IMR-90 (cell line): ENCODE measurements around the gene SEPHS2. TPM values are rescaled to one million over a fixed set of nuclear protein-coding genes. Genes with fewer than 3 reads are reported as not detected.

Experiments
- ATAC-seq: fragments of 200-7000 bp; cut with Tn5 transposase; 2 replicates; pipeline ENCODE4 v1.9.1; 2020; ENCODE audit warnings: low read depth, mild to moderate bottlenecking, moderate library complexity
- BruUV-seq: library from RNA; stranded (reverse); fragments of 400-500 nt; replicated peaks from 2 replicates; lab custom pipeline; 2021; lab: Mats Ljungman, UMichigan
- CTCF ChIA-PET: fragments of 300-600 bp; formaldehyde crosslinking; extraction: SDS; loops from one replicate; lab custom pipeline; 2021; ENCODE audit warnings: antibody characterized with exemption; lab: Yijun Ruan, JAX
- POLR2A ChIA-PET: fragments of 300-600 bp; sonication (Branson Sonifier 250); formaldehyde crosslinking; loops from one replicate; lab custom pipeline; 2022; ENCODE audit warnings: antibody characterized with exemption; ENCODE audit not compliant: unreplicated experiment; lab: Charles Lee
- DNase-seq: peaks from one replicate; pipeline ENCODE4 v3.0.0; 2013
- H2AFZ ChIP-seq: replicated peaks from 2 replicates; pipeline ENCODE3; 2013; ENCODE audit warnings: low read length, mild to moderate bottlenecking; ENCODE audit not compliant: poor library complexity
- H2AK5ac ChIP-seq: 2 replicates; pipeline ENCODE4 v1.6.1; 2013; ENCODE audit warnings: low read depth, low read length, inconsistent platforms
- H2AK9ac ChIP-seq: replicated peaks from 2 replicates; pipeline ENCODE3; 2013; ENCODE audit warnings: mild to moderate bottlenecking, low read depth, low read length, moderate library complexity; ENCODE audit not compliant: poor library complexity
- H2BK120ac ChIP-seq: 2 replicates; pipeline ENCODE4 v1.6.1; 2013; ENCODE audit warnings: low read depth, low read length, inconsistent platforms
- H2BK15ac ChIP-seq: 3 replicates; pipeline ENCODE4 v1.6.1; 2013; ENCODE audit warnings: low read depth, low read length, inconsistent platforms
- H2BK20ac ChIP-seq: 2 replicates; pipeline ENCODE4 v1.6.1; 2013; ENCODE audit warnings: low read depth, mild to moderate bottlenecking, inconsistent platforms, low read length, moderate library complexity
- H2BK5ac ChIP-seq: 2 replicates; pipeline ENCODE4 v1.6.1; 2013; ENCODE audit warnings: mild to moderate bottlenecking, low read depth, low read length, inconsistent platforms; ENCODE audit not compliant: poor library complexity, severe bottlenecking
- H3K14ac ChIP-seq: replicated peaks from 2 replicates; pipeline ENCODE4 v1.6.1; 2013; ENCODE audit warnings: low read depth, low read length, inconsistent platforms
- H3K18ac ChIP-seq: 2 replicates; pipeline ENCODE4 v1.6.1; 2013; ENCODE audit warnings: low read depth, low read length, control low read depth
- H3K23ac ChIP-seq: 2 replicates; pipeline ENCODE4 v1.6.1; 2013; ENCODE audit warnings: low read depth, low read length, inconsistent platforms
- H3K27ac ChIP-seq: 2 replicates; pipeline ENCODE4 v1.5.1; 2013; ENCODE audit warnings: mild to moderate bottlenecking, control low read depth, low read length; ENCODE audit not compliant: insufficient read depth
- H3K27me3 ChIP-seq: 2 replicates; pipeline ENCODE4 v1.6.1; 2013; ENCODE audit warnings: low read length; ENCODE audit not compliant: control insufficient read depth, insufficient read depth
- H3K36me3 ChIP-seq: 2 replicates; pipeline ENCODE4 v1.6.1; 2013; ENCODE audit warnings: low read length, mixed read lengths; ENCODE audit not compliant: control insufficient read depth, insufficient read depth
- H3K4ac ChIP-seq: 2 replicates; pipeline ENCODE4 v1.6.1; 2013; ENCODE audit warnings: low read depth, low read length, inconsistent platforms
- H3K4me1 ChIP-seq: 2 replicates; pipeline ENCODE4 v1.6.1; 2013; ENCODE audit warnings: low read length, mixed read lengths; ENCODE audit not compliant: control insufficient read depth, insufficient read depth
- H3K4me2 ChIP-seq: 2 replicates; pipeline ENCODE4 v1.6.1; 2013; ENCODE audit warnings: low read depth, mild to moderate bottlenecking, control low read depth, low read length, moderate library complexity
- H3K4me3 ChIP-seq: 2 replicates; pipeline ENCODE4 v1.5.1; 2013; ENCODE audit warnings: low read depth, mild to moderate bottlenecking, control low read depth, low read length, moderate library complexity; ENCODE audit not compliant: insufficient read depth
- H3K56ac ChIP-seq: 2 replicates; pipeline ENCODE4 v1.6.1; 2013; ENCODE audit warnings: low read length, inconsistent platforms; ENCODE audit not compliant: insufficient read depth; ENCODE audit errors: extremely low read depth
- H3K79me1 ChIP-seq, 2 experiments: 2 replicates each; pipeline ENCODE4 v1.6.1; 2013; ENCODE audit warnings: low read length in 2 of 2, inconsistent platforms in 1 of 2, low read depth in 1 of 2
- H3K9ac ChIP-seq: 2 replicates; pipeline ENCODE4 v1.6.1; 2013; ENCODE audit warnings: low read depth, low read length, control low read depth
- H3K9me1 ChIP-seq: 2 replicates; pipeline ENCODE4 v1.6.1; 2013; ENCODE audit warnings: low read length, inconsistent platforms; ENCODE audit not compliant: insufficient read depth
- H3K9me3 ChIP-seq: 2 replicates; pipeline ENCODE4 v1.6.1; 2013; ENCODE audit warnings: low read length; ENCODE audit not compliant: control insufficient read depth, insufficient read depth
- H4K20me1 ChIP-seq: 2 replicates; pipeline ENCODE4 v1.6.1; 2013; ENCODE audit warnings: low read length, inconsistent platforms; ENCODE audit not compliant: insufficient read depth
- H4K5ac ChIP-seq: 2 replicates; pipeline ENCODE4 v1.6.1; 2013; ENCODE audit warnings: mild to moderate bottlenecking, low read depth, low read length, control low read depth
- H4K8ac ChIP-seq, 2 experiments: 2 replicates each; pipeline ENCODE4 v1.6.1; 2013; ENCODE audit warnings: low read depth in 2 of 2, low read length in 2 of 2, control low read depth in 1 of 2, inconsistent platforms in 1 of 2
- H4K91ac ChIP-seq: 2 replicates; pipeline ENCODE4 v1.6.1; 2013; ENCODE audit warnings: low read depth, low read length, inconsistent platforms; ENCODE audit not compliant: insufficient read depth
- BHLHE40 ChIP-seq: fragments of 150-350 bp; IDR thresholded peaks from 2 replicates; pipeline ENCODE4 v1.6.1; 2016; ENCODE audit warnings: mild to moderate bottlenecking, low read depth, low read length
- CEBPB ChIP-seq: IDR thresholded peaks from 2 replicates; pipeline ENCODE4 v1.6.1; 2012; ENCODE audit warnings: low read depth, low read length, improper control_type of control experiment
- CHD1 ChIP-seq: IDR thresholded peaks from 2 replicates; pipeline ENCODE4 v1.6.1; 2012; ENCODE audit warnings: low read depth, low read length, improper control_type of control experiment
- CTCF ChIP-seq: conservative IDR thresholded peaks from 2 replicates; pipeline ENCODE4 v1.5.1; 2012; ENCODE audit warnings: mild to moderate bottlenecking, low read depth, low read length, improper control_type of control experiment
- ELK1 ChIP-seq: fragments of 150-350 bp; IDR thresholded peaks from 2 replicates; pipeline ENCODE4 v1.6.1; 2016; ENCODE audit warnings: low read depth, mild to moderate bottlenecking, low read length, moderate library complexity, borderline replicate concordance
- FOS ChIP-seq: fragments of 150-350 bp; IDR thresholded peaks from 2 replicates; pipeline ENCODE4 v1.6.1; 2016; ENCODE audit warnings: low read depth, low read length
- MAFK ChIP-seq: IDR thresholded peaks from 2 replicates; pipeline ENCODE4 v1.6.1; 2012; ENCODE audit warnings: low read depth, low read length, improper control_type of control experiment
- MAZ ChIP-seq: IDR thresholded peaks from 2 replicates; pipeline ENCODE4 v1.6.1; 2012; ENCODE audit warnings: low read depth, mild to moderate bottlenecking, low read length, improper control_type of control experiment, moderate library complexity, borderline replicate concordance
- MXI1 ChIP-seq: IDR thresholded peaks from 2 replicates; pipeline ENCODE4 v1.6.1; 2012; ENCODE audit warnings: low read depth, mild to moderate bottlenecking, low read length, moderate library complexity, borderline replicate concordance
- NFE2L2 ChIP-seq: fragments of 150-350 bp; IDR thresholded peaks from 2 replicates; pipeline ENCODE4 v1.6.1; 2016; ENCODE audit warnings: low read depth, mild to moderate bottlenecking, low read length
- POLR2A ChIP-seq: IDR thresholded peaks from 2 replicates; pipeline ENCODE4 v1.6.1; 2012; ENCODE audit warnings: mild to moderate bottlenecking, low read depth, low read length
- RAD21 ChIP-seq: IDR thresholded peaks from 2 replicates; pipeline ENCODE4 v1.6.1; 2012; ENCODE audit warnings: low read length, improper control_type of control experiment
- RCOR1 ChIP-seq: IDR thresholded peaks from 2 replicates; pipeline ENCODE4 v1.6.1; 2012; ENCODE audit warnings: mild to moderate bottlenecking, low read length, improper control_type of control experiment; ENCODE audit not compliant: insufficient replicate concordance
- RFX5 ChIP-seq: IDR thresholded peaks from 2 replicates; pipeline ENCODE4 v1.8.0; 2012; ENCODE audit warnings: low read depth, mild to moderate bottlenecking, low read length, moderate library complexity
- USF2 ChIP-seq: fragments of 150-350 bp; IDR thresholded peaks from 2 replicates; pipeline ENCODE4 v1.6.1; 2017; ENCODE audit warnings: mild to moderate bottlenecking, antibody characterized with exemption, low read length, low read depth
- WGBS, 2 experiments: methylation state at CpG; one replicate each; pipeline versions ENCODE4 v1.1.5 to v1.1.7; 2013; ENCODE audit warnings: missing lambda C conversion rate in 2 of 2; ENCODE audit not compliant: insufficient read length in 1 of 2; ENCODE audit errors: extremely low coverage in 2 of 2; 5-methylcytosine and 5-hydroxymethylcytosine counted together
- dilution Hi-C: fragments of 300-500 bp; cut with HindIII; formaldehyde crosslinking; loops from one replicate; pipeline ENCODE4 v1.14.3; 2018; ENCODE audit warnings: low sequenced_read_pairs; ENCODE audit not compliant: unreplicated experiment
- in situ Hi-C: fragments of 300-500 bp; cut with MboI; formaldehyde crosslinking; loops from 3 replicates; pipeline ENCODE4 v1.14.3; 2019; ENCODE audit warnings: low sequenced_read_pairs, inconsistent platforms, mixed read lengths
- intact Hi-C: fragments of 100-400 bp; cut with micrococcal nuclease; formaldehyde crosslinking; loops from 2 replicates; pipeline ENCODE4 v1.10.0; 2022
- polyA plus RNA-seq, 3 experiments: library from polyadenylated mRNA; depleted of rRNA; stranded (reverse); fragments of >200 nt; gene quantifications; 2 replicates each; pipeline ENCODE4 v1.2.3, GENCODE V29; 2012; ENCODE audit warnings: low replicate concordance in 1 of 3
- total RNA-seq: library from RNA; depleted of rRNA; stranded (reverse); fragments of >200 nt; gene quantifications from 2 replicates; pipeline ENCODE4 v1.2.3, GENCODE V29; 2012

The SEPHS2 gene
- total and polyA plus RNA-seq, 2 of the 4 experiments (the other 2 are of a cell fraction) = 10.4 to 31.4 TPM

GRCh38 chr16:30488764-30489605, 43.3 kb upstream of the SEPHS2 start:
- no peaks in the 10 kb centered on the region for H3K36me3 ChIP-seq
- H3K4me3 ChIP-seq = no peak overlapping the region
- no peak overlapping the region for H2BK120ac ChIP-seq
- peaks cover 5% of the 10 kb centered on the region; the same call in 1 of the 2 replicates for H3K4me1 ChIP-seq
- no peak overlapping the region for H2AK5ac ChIP-seq
- intact Hi-C loops = no loop called here
- no peaks in the 10 kb centered on the region for H3K9me3 ChIP-seq
- no peak overlapping the region for H4K5ac ChIP-seq
- H3K9ac ChIP-seq = no peak overlapping the region
- ChIA-PET POLR2A (no interaction called here), CTCF (no interaction called here)
- dilution Hi-C loops = no loop called here
- H3K27ac ChIP-seq = no peak overlapping the region
- H3K18ac ChIP-seq = no peak overlapping the region
- 46% methylated on average over 5 of the region's 11 CpGs; no CpG with 5 or more reads in 1 of the 2 experiments for WGBS, 2 experiments
- H4K8ac ChIP-seq = no peak overlapping the region
- ATAC-seq (no peak), DNase-seq (no peak)
- H4K91ac ChIP-seq = no peak overlapping the region
- peak overlapping the region; percentile 59 for H2AFZ ChIP-seq
- H3K27me3 ChIP-seq = peaks cover 6% of the 10 kb centered on the region
- H3K23ac ChIP-seq = no peak overlapping the region
- no peak overlapping the region for H3K14ac ChIP-seq
- H2BK20ac ChIP-seq = no peak overlapping the region
- H3K4ac ChIP-seq = no peak overlapping the region
- H3K56ac ChIP-seq = no peak overlapping the region
- no peak overlapping the region for H2BK5ac ChIP-seq
- H3K79me1 ChIP-seq = no peaks in the 10 kb centered on the region
- in situ Hi-C loops = no loop called here
- H2AK9ac ChIP-seq = no peak overlapping the region
- BruUV-seq = no TSS peak
- no peak overlapping the region for H2BK15ac ChIP-seq
- H3K9me1 ChIP-seq = peaks cover 3% of the 10 kb centered on the region; the same call in 1 of the 2 replicates
- no peak overlapping the region for H3K4me2 ChIP-seq
- H4K20me1 ChIP-seq = no peaks in the 10 kb centered on the region
- TF ChIP-seq POLR2A = no peak
- TF ChIP-seq NFE2L2 = no peak
- TF ChIP-seq ELK1 = no peak
- no peak for TF ChIP-seq USF2
- no peak for TF ChIP-seq MAZ
- no peak for TF ChIP-seq BHLHE40
- TF ChIP-seq RAD21 = no peak
- no peak for TF ChIP-seq FOS
- TF ChIP-seq RCOR1 = no peak
- no peak for TF ChIP-seq CEBPB
- TF ChIP-seq CTCF = no peak
- no peak for TF ChIP-seq CHD1
- no peak for TF ChIP-seq MAFK
- TF ChIP-seq MXI1 = no peak
- no peak for TF ChIP-seq RFX5
